ENCODE data around the gene ADAMTS12.

ADAMTS12 gene

GRCh38 chr5:33641744-33642505 is 249.9 kb downstream of the ADAMTS12 start:
- DNase-seq, result no peak
- Mint-ChIP-seq H3K27ac (no peak overlapping the region), H3K4me1 (no peaks in the 10 kb centered on the region), H3K36me3 (ENCODE audit: low read depth) (peaks cover 66% of the 10 kb centered on the region), H3K4me3 (no peak overlapping the region), H3K9me3 (peaks cover 21% of the 10 kb centered on the region), H3K27me3 (ENCODE audit: low read depth, poor library complexity) (no peaks in the 10 kb centered on the region)
- TF ChIP-seq CTCF (IDR thresholded peaks at IDR 0.05), result no peak

GRCh38 chr5:33639474-33639873 is 252.3 kb downstream of the ADAMTS12 start:
- TF ChIP-seq CTCF (IDR thresholded peaks at IDR 0.05), result no peak
- Mint-ChIP-seq H3K9me3 (peaks cover 12% of the 10 kb centered on the region), H3K4me3 (no peak overlapping the region), H3K27me3 (ENCODE audit: low read depth, poor library complexity) (no peaks in the 10 kb centered on the region), H3K4me1 (no peaks in the 10 kb centered on the region), H3K27ac (no peak overlapping the region), H3K36me3 (ENCODE audit: low read depth) (peaks cover 52% of the 10 kb centered on the region)
- no peak for DNase-seq

- H3K4me1 Mint-ChIP-seq, result no peaks in the 10 kb centered on the region
- DNase-seq, result no peak
- H3K27ac Mint-ChIP-seq, result no peak overlapping the region
- no peak overlapping the region for H3K4me3 Mint-ChIP-seq
- no peaks in the 10 kb centered on the region for H3K27me3 Mint-ChIP-seq (ENCODE audit: low read depth, poor library complexity)
- H3K9me3 Mint-ChIP-seq, result peaks cover 3% of the 10 kb centered on the region
- TF ChIP-seq CTCF (IDR thresholded peaks at IDR 0.05), result no peak
- peaks cover 51% of the 10 kb centered on the region for H3K36me3 Mint-ChIP-seq (ENCODE audit: low read depth)
Observed at GRCh38 chr5:33637011-33637410, 254.8 kb downstream of the ADAMTS12 start.

- TF ChIP-seq CTCF (IDR thresholded peaks at IDR 0.05), result no peak
- no peak for DNase-seq
- H3K9me3 Mint-ChIP-seq, result peaks cover 3% of the 10 kb centered on the region
- H3K27ac Mint-ChIP-seq, result no peak overlapping the region
- H3K27me3 Mint-ChIP-seq (ENCODE audit: low read depth, poor library complexity), result no peaks in the 10 kb centered on the region
- H3K4me1 Mint-ChIP-seq, result no peaks in the 10 kb centered on the region
- peaks cover 51% of the 10 kb centered on the region for H3K36me3 Mint-ChIP-seq (ENCODE audit: low read depth)
- H3K4me3 Mint-ChIP-seq, result no peak overlapping the region
Observed at GRCh38 chr5:33635582-33635981, 256.2 kb downstream of the ADAMTS12 start.

GRCh38 chr5:33633699-33634098 is 258.1 kb downstream of the ADAMTS12 start:
- Mint-ChIP-seq H3K4me3 (no peak overlapping the region), H3K36me3 (ENCODE audit: low read depth) (peaks cover 45% of the 10 kb centered on the region), H3K27me3 (ENCODE audit: low read depth, poor library complexity) (no peaks in the 10 kb centered on the region), H3K27ac (no peak overlapping the region), H3K4me1 (no peaks in the 10 kb centered on the region), H3K9me3 (peaks cover 3% of the 10 kb centered on the region)
- DNase-seq, result no peak
- no peak for TF ChIP-seq CTCF (IDR thresholded peaks at IDR 0.05)

- H3K4me3 Mint-ChIP-seq, result no peak overlapping the region
- no peak for DNase-seq
- no peak for TF ChIP-seq CTCF (IDR thresholded peaks at IDR 0.05)
- H3K9me3 Mint-ChIP-seq, result peaks cover 3% of the 10 kb centered on the region
- H3K36me3 Mint-ChIP-seq (ENCODE audit: low read depth), result peaks cover 30% of the 10 kb centered on the region
- no peaks in the 10 kb centered on the region for H3K4me1 Mint-ChIP-seq
- H3K27me3 Mint-ChIP-seq (ENCODE audit: low read depth, poor library complexity), result no peaks in the 10 kb centered on the region
- no peak overlapping the region for H3K27ac Mint-ChIP-seq
Observed at GRCh38 chr5:33631786-33632185, 260.0 kb downstream of the ADAMTS12 start.
